ENCODE measurements around the gene NINJ1. TPM values are rescaled to one million over a fixed set of nuclear protein-coding genes. Genes with fewer than 3 reads are reported as not detected.

Gene NINJ1
- total RNA-seq, 4 donors from 2014 or later, result 82.9 to 168 (median 121) TPM

GRCh38 chr9:93087971-93088655 lies 45.9 kb downstream of the NINJ1 start:
- Histone ChIP-seq H3K27ac (no peak overlapping the region), H3K36me3 (no peaks in the 10 kb centered on the region), H3K27me3 (no peaks in the 10 kb centered on the region), H3K4me3 (replicated peaks in 1 of 3) (no peak overlapping the region), H3K9me3 (no peaks in the 10 kb centered on the region), H3K4me1 (peaks cover 8 to 14% of the 10 kb centered on the region in 2 donors)
- WGBS, 2 donors, result 96 to 98% methylated on average over 10 of the region's 12 CpGs
- intact Hi-C loops (cut with DNase I), result no loop called here
- DNase-seq, result no peak
- no peak for TF ChIP-seq CTCF (IDR thresholded peaks at IDR 0.05)
- no peak for TF ChIP-seq POLR2A (IDR thresholded peaks at IDR 0.05)

GRCh38 chr9:93086447-93087224 lies 47.4 kb downstream of the NINJ1 start:
- Histone ChIP-seq H3K9me3 (no peaks in the 10 kb centered on the region), H3K27ac (no peak overlapping the region), H3K27me3 (no peaks in the 10 kb centered on the region), H3K4me3 (replicated peaks in 1 of 3) (no peak overlapping the region), H3K4me1 (peaks cover 7 to 10% of the 10 kb centered on the region in 2 donors), H3K36me3 (no peaks in the 10 kb centered on the region)
- 90 to 94% methylated on average over 7 to 8 of the region's 8 CpGs for WGBS, 2 donors
- DNase-seq, result peak in 1 of 2 donors; percentile 0
- no peak for TF ChIP-seq CTCF (IDR thresholded peaks at IDR 0.05)
- TF ChIP-seq POLR2A (IDR thresholded peaks at IDR 0.05), result no peak
- intact Hi-C loops (cut with DNase I), result no loop called here

GRCh38 chr9:93085676-93086075 lies 48.4 kb downstream of the NINJ1 start:
- intact Hi-C loops (cut with DNase I), result no loop called here
- Histone ChIP-seq H3K9me3 (no peaks in the 10 kb centered on the region), H3K27me3 (no peaks in the 10 kb centered on the region), H3K27ac (no peak overlapping the region), H3K36me3 (no peaks in the 10 kb centered on the region), H3K4me1 (peaks cover 7 to 10% of the 10 kb centered on the region in 2 donors), H3K4me3 (replicated peaks in 1 of 3) (no peak overlapping the region)
- TF ChIP-seq POLR2A (IDR thresholded peaks at IDR 0.05) (no peak), CTCF (IDR thresholded peaks at IDR 0.05) (no peak)
- peak in 1 of 2 donors; percentile 1 for DNase-seq
- 95 to 98% methylated on average over 4 of the region's 4 CpGs for WGBS, 2 donors

GRCh38 chr9:93084471-93084881 lies 49.6 kb downstream of the NINJ1 start:
- Histone ChIP-seq H3K9me3 (no peaks in the 10 kb centered on the region), H3K27me3 (no peaks in the 10 kb centered on the region), H3K36me3 (no peaks in the 10 kb centered on the region), H3K27ac (no peak overlapping the region), H3K4me1 (peaks cover 7 to 10% of the 10 kb centered on the region in 2 donors), H3K4me3 (replicated peaks in 1 of 3) (no peak overlapping the region)
- peak in 1 of 2 donors; percentile 1 for DNase-seq
- intact Hi-C loops (cut with DNase I), result no loop called here
- 100% methylated on average over 2 to 6 of the region's 6 CpGs for WGBS, 2 donors
- TF ChIP-seq CTCF (IDR thresholded peaks at IDR 0.05) (no peak), POLR2A (IDR thresholded peaks at IDR 0.05) (no peak)
